Heart left ventricle (tissue), 13 donors: ENCODE results near the gene MYO18B.

Experiments
- POLR2A ChIP-seq, 2 donors: fragments of 450-650 bp; IDR thresholded peaks; one replicate each; pipeline ENCODE4 v1.6.1; 2017; ENCODE audit warnings: antibody characterized with exemption in 2 of 2, mild to moderate bottlenecking in 2 of 2, moderate library complexity in 2 of 2
- TF ChIP-seq, protein P1 (sequence below), 12 donors: fragments of 200-600 bp; sonication (generic) in 4 of 12; IDR thresholded peaks; one replicate each; pipeline versions ENCODE4 v1.5.0 to v1.8.0; 2018 to 2022; ENCODE audit warnings: antibody characterized with exemption in 12 of 12, mild to moderate bottlenecking in 5 of 12
- donor health status: ischemic (EF 13 %, LVEDD 7.1; RV severe dilation, severe dysfunction).
- donor health status: DM: no; HTN: yes; CAD: no.
- donor health status: DM: no; HTN: no; CAD: no.
- donor health status: ischemic (EF 25% LVEDD 6.9; RV normal size, moderate dysfunction).
- donor health status: ischemic (EF 25% LVEDD 5.7; RV mildly dilated, moderate dysfunction).
- donor health status: ischemic (EF 35%, LVEDD 5.7; RV mildly dilated, moderate dysfunction).
- donor health status: nonischemic (EF 11% LVEDD 7.7; RV severe dilation, severe dysfunction).
- donor health status: DM: yes; HTN: yes; CAD: no.
- donor health status: PGD.
- donor health status: ischemic (EF 29% LVEDD 5.4; RV normal size, mild dysfunction).
- donor health status: nonischemic (EF 23%, LVEDD 6.1; RV moderate dilation, normal function).

GRCh38 chr22:26004477-26004876 is 262.5 kb downstream of the MYO18B start:
- TF ChIP-seq, protein P1, sequence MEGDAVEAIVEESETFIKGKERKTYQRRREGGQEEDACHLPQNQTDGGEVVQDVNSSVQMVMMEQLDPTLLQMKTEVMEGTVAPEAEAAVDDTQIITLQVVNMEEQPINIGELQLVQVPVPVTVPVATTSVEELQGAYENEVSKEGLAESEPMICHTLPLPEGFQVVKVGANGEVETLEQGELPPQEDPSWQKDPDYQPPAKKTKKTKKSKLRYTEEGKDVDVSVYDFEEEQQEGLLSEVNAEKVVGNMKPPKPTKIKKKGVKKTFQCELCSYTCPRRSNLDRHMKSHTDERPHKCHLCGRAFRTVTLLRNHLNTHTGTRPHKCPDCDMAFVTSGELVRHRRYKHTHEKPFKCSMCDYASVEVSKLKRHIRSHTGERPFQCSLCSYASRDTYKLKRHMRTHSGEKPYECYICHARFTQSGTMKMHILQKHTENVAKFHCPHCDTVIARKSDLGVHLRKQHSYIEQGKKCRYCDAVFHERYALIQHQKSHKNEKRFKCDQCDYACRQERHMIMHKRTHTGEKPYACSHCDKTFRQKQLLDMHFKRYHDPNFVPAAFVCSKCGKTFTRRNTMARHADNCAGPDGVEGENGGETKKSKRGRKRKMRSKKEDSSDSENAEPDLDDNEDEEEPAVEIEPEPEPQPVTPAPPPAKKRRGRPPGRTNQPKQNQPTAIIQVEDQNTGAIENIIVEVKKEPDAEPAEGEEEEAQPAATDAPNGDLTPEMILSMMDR (IDR thresholded peaks at IDR 0.05) = no peak
- no peak for TF ChIP-seq POLR2A (IDR thresholded peaks at IDR 0.05)
